ENCODE data around the gene CFAP61.

DNA sequence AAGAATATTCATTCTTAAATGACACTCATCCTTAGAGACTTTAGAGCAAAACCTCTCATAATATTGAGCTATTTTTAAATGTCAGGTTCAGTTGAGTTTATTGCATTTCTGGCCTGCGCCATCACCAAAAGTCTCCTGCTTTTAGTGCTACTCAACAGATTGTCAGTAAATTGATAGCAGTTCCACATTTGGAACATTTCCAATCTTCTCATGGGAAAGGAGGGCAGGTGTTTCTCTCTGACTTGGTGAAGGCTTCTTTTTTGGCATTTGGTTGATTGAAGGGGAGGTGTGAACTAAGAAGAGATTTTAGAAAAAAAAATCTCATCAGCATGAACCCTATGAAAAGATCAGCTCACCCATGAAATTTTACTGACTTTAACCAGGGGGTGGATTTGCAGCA is 189.6 kb downstream of the CFAP61 start:
- TF ChIP-seq EZH2 (IDR thresholded peaks at IDR 0.05; ENCODE audit: insufficient read depth, low read length), result no peak
- TF ChIP-seq, protein P1, sequence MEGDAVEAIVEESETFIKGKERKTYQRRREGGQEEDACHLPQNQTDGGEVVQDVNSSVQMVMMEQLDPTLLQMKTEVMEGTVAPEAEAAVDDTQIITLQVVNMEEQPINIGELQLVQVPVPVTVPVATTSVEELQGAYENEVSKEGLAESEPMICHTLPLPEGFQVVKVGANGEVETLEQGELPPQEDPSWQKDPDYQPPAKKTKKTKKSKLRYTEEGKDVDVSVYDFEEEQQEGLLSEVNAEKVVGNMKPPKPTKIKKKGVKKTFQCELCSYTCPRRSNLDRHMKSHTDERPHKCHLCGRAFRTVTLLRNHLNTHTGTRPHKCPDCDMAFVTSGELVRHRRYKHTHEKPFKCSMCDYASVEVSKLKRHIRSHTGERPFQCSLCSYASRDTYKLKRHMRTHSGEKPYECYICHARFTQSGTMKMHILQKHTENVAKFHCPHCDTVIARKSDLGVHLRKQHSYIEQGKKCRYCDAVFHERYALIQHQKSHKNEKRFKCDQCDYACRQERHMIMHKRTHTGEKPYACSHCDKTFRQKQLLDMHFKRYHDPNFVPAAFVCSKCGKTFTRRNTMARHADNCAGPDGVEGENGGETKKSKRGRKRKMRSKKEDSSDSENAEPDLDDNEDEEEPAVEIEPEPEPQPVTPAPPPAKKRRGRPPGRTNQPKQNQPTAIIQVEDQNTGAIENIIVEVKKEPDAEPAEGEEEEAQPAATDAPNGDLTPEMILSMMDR (IDR thresholded peaks at IDR 0.05; ENCODE audit: insufficient read depth, low read depth, low read length), result no peak

Data from astrocyte (in vitro differentiated cells and primary cell).